OCI-LY7 (cell line): Measurements from ENCODE around the gene IQCK. TPM values are rescaled to one million over a fixed set of nuclear protein-coding genes. Genes with fewer than 3 reads are reported as not detected.

Experiments used
- BruUV-seq: library from RNA; stranded (reverse); fragments of 400-500 nt; replicated peaks from 2 replicates; lab custom pipeline; 2021; lab: Mats Ljungman, UMichigan
- CTCF ChIA-PET: fragments of 300-600 bp; sonication (Branson Sonifier 250); formaldehyde crosslinking; loops from one replicate; lab custom pipeline; 2022; ENCODE audit warnings: antibody characterized with exemption; ENCODE audit not compliant: unreplicated experiment; lab: Charles Lee
- POLR2A ChIA-PET: fragments of 300-600 bp; sonication (Branson Sonifier 250); formaldehyde crosslinking; loops from one replicate; lab custom pipeline; 2022; ENCODE audit warnings: antibody characterized with exemption; lab: Charles Lee
- DNase-seq: peaks from one replicate; pipeline ENCODE4 v3.0.0-alpha.2; 2015; ENCODE audit warnings: low spot score
- H2AFZ ChIP-seq: fragments of 200-600 bp; sonication (generic), shearing (Covaris generic); 2 replicates; pipeline ENCODE4 v1.6.1; 2014; ENCODE audit warnings: mild to moderate bottlenecking, antibody characterized with exemption, low read length, moderate library complexity
- H3K27ac ChIP-seq: fragments of 200-600 bp; sonication (generic); 2 replicates; pipeline ENCODE4 v1.5.1; 2014; ENCODE audit warnings: mixed run types, low read depth, mild to moderate bottlenecking, moderate library complexity, low read length, inconsistent platforms; ENCODE audit not compliant: poor library complexity, severe bottlenecking
- H3K36me3 ChIP-seq: fragments of 200-600 bp; sonication (generic); 2 replicates; pipeline ENCODE4 v1.6.1; 2014; ENCODE audit warnings: mild to moderate bottlenecking, antibody characterized with exemption, low read length, moderate library complexity, mixed read lengths; ENCODE audit not compliant: insufficient read depth
- H3K4me1 ChIP-seq: fragments of 200-600 bp; sonication (generic); 2 replicates; pipeline ENCODE4 v1.5.1; 2014; ENCODE audit warnings: mild to moderate bottlenecking, low read length; ENCODE audit not compliant: insufficient read depth, poor library complexity, severe bottlenecking
- H3K4me2 ChIP-seq: fragments of 200-600 bp; sonication (generic); 2 replicates; pipeline ENCODE4 v1.6.1; 2014; ENCODE audit warnings: mild to moderate bottlenecking, low read length
- H3K4me3 ChIP-seq: fragments of 200-600 bp; sonication (generic); 2 replicates; pipeline ENCODE4 v1.5.1; 2014; ENCODE audit warnings: mild to moderate bottlenecking, low read depth, low read length; ENCODE audit not compliant: poor library complexity, severe bottlenecking
- H3K79me2 ChIP-seq: fragments of 200-600 bp; sonication (generic); 2 replicates; pipeline ENCODE4 v1.6.1; 2016; ENCODE audit warnings: low read depth, mild to moderate bottlenecking, low read length, moderate library complexity, mixed read lengths; ENCODE audit not compliant: insufficient read depth
- H3K9me2 ChIP-seq: fragments of 200-600 bp; sonication (generic); 2 replicates; pipeline ENCODE4 v1.6.1; 2016; ENCODE audit warnings: mild to moderate bottlenecking, low read length, mixed read lengths; ENCODE audit not compliant: insufficient read depth
- H3K9me3 ChIP-seq: fragments of 200-600 bp; sonication (generic); 2 replicates; pipeline ENCODE4 v1.6.1; 2014; ENCODE audit warnings: mild to moderate bottlenecking, mixed run types, low read length, mixed read lengths
- H4K20me1 ChIP-seq: fragments of 200-600 bp; sonication (generic); 2 replicates; pipeline ENCODE4 v1.6.1; 2014; ENCODE audit warnings: mild to moderate bottlenecking, antibody characterized with exemption, low read length, moderate library complexity, mixed read lengths; ENCODE audit not compliant: insufficient read depth
- CTCF ChIP-seq: fragments of 200-600 bp; sonication (generic); conservative IDR thresholded peaks from 2 replicates; pipeline ENCODE4 v1.5.1; 2014; ENCODE audit warnings: mild to moderate bottlenecking, antibody characterized with exemption, low read length, moderate library complexity, mixed read lengths
- EZH2phosphoT487 ChIP-seq: fragments of 200-600 bp; sonication (generic); IDR thresholded peaks from 2 replicates; pipeline ENCODE4 v1.6.1; 2018; ENCODE audit warnings: low read depth, borderline replicate concordance, mild to moderate bottlenecking, mixed run types, antibody characterized with exemption, low read length, moderate library complexity, mixed read lengths
- intact Hi-C: fragments of 100-400 bp; cut with micrococcal nuclease; formaldehyde crosslinking; loops from one replicate; pipeline ENCODE4 v1.10.0; 2022; ENCODE audit not compliant: unreplicated experiment
- total RNA-seq, 2 experiments: library from RNA; depleted of rRNA in 1 of 2; stranded (reverse); fragments of >200 nt in 1 of 2; shearing (Covaris generic) in 1 of 2; gene quantifications; 2 replicates each; pipeline ENCODE4 v1.2.3, GENCODE V29; 2014 to 2022

Gene IQCK
- total RNA-seq, 2 experiments from 2014 or later: 2.2 to 4.3 TPM

GRCh38 chr16:19694989-19695388, 23.1 kb upstream of the IQCK start:
- ChIA-PET CTCF (no interaction called here), POLR2A (interaction anchor here (0.7 kb wide), 1 partner anchor 714 kb away, joined by 3 read pairs; the partner anchor contains the start of gene ACSM5)
- no peak for DNase-seq
- no peak for TF ChIP-seq EZH2phosphoT487
- TF ChIP-seq CTCF: no peak
- Histone ChIP-seq H3K36me3 (peaks cover 44% of the 10 kb centered on the region), H3K27ac (no peak overlapping the region), H2AFZ (no peak overlapping the region), H3K79me2 (no peaks in the 10 kb centered on the region), H3K4me2 (no peak overlapping the region), H4K20me1 (no peaks in the 10 kb centered on the region), H3K4me3 (no peak overlapping the region), H3K4me1 (no peaks in the 10 kb centered on the region), H3K9me3 (no peaks in the 10 kb centered on the region), H3K9me2 (no peaks in the 10 kb centered on the region)
- intact Hi-C loops: no loop called here
- BruUV-seq: no TSS peak

GRCh38 chr16:19696328-19696727, 21.7 kb upstream of the IQCK start:
- POLR2A ChIA-PET: interaction anchor here (0.5 to 2.2 kb wide), 2 partner anchors 11 to 15 kb away, joined by 3 to 7 read pairs; no protein-coding TSS in a partner anchor
- no peak overlapping the region for H2AFZ ChIP-seq
- H3K4me2 ChIP-seq: no peak overlapping the region
- intact Hi-C loops: no loop called here
- H3K79me2 ChIP-seq: no peaks in the 10 kb centered on the region
- H3K36me3 ChIP-seq: peaks cover 55% of the 10 kb centered on the region
- CTCF ChIA-PET: no interaction called here
- no peak overlapping the region for H3K27ac ChIP-seq
- H4K20me1 ChIP-seq: 0 out of 2 replicates have a peak, but pooled peaks cover 6% of the 10 kb centered on the region
- no peaks in the 10 kb centered on the region for H3K4me1 ChIP-seq
- TF ChIP-seq EZH2phosphoT487 (no peak), CTCF (no peak)
- H3K9me2 ChIP-seq: no peaks in the 10 kb centered on the region
- H3K9me3 ChIP-seq: no peaks in the 10 kb centered on the region
- no TSS peak for BruUV-seq
- no peak for DNase-seq
- no peak overlapping the region for H3K4me3 ChIP-seq

GRCh38 chr16:19696961-19697360, 21.1 kb upstream of the IQCK start:
- H3K4me3 ChIP-seq: no peak overlapping the region
- no peak overlapping the region for H3K27ac ChIP-seq
- no peaks in the 10 kb centered on the region for H3K9me2 ChIP-seq
- H3K4me1 ChIP-seq: no peaks in the 10 kb centered on the region
- intact Hi-C loops: no loop called here
- no peaks in the 10 kb centered on the region for H3K79me2 ChIP-seq
- H3K4me2 ChIP-seq: no peak overlapping the region
- no peak for DNase-seq
- ChIA-PET CTCF (no interaction called here), POLR2A (interaction anchor here (0.5 to 2.2 kb wide), 2 partner anchors 10 to 16 kb away, joined by 3 to 7 read pairs; no protein-coding TSS in a partner anchor)
- H3K9me3 ChIP-seq: no peaks in the 10 kb centered on the region
- 0 out of 2 replicates have a peak, but pooled peaks cover 6% of the 10 kb centered on the region for H4K20me1 ChIP-seq
- H2AFZ ChIP-seq: no peak overlapping the region
- TF ChIP-seq EZH2phosphoT487: no peak
- no peak for TF ChIP-seq CTCF
- no TSS peak for BruUV-seq
- peaks cover 56% of the 10 kb centered on the region for H3K36me3 ChIP-seq
